Transverse colon (tissue), 4 donors: ENCODE results near the gene ANKRD18A. TPM values are rescaled to one million over a fixed set of nuclear protein-coding genes. Genes with fewer than 3 reads are reported as not detected.

Experiments
- DNase-seq: peaks from one replicate; pipeline ENCODE4 v3.0.0-alpha.2; 2019
- H3K27ac ChIP-seq, 4 donors: fragments of 200-600 bp; sonication (generic); 2 replicates each; pipeline ENCODE4 v1.5.1; 2016 to 2018; ENCODE audit warnings: inconsistent platforms in 4 of 4
- H3K27me3 ChIP-seq: fragments of 200-600 bp; sonication (generic); 2 replicates; pipeline ENCODE4 v1.5.1; 2017; ENCODE audit warnings: inconsistent platforms
- H3K36me3 ChIP-seq, 4 donors: fragments of 200-600 bp; sonication (generic); 2 replicates each; pipeline ENCODE4 v1.5.1; 2017 to 2019; ENCODE audit warnings: inconsistent platforms in 4 of 4
- H3K4me1 ChIP-seq, 4 donors: fragments of 200-600 bp; sonication (generic); 2 replicates each; pipeline ENCODE4 v1.5.1; 2017 to 2020; ENCODE audit warnings: inconsistent platforms in 4 of 4
- H3K4me3 ChIP-seq, 4 donors: fragments of 200-600 bp; sonication (generic); 1 replicate in 1 of 4; 2 replicates in 3 of 4; pipeline versions ENCODE4 v1.5.1 to v1.6.1; 2017 to 2019; ENCODE audit warnings: inconsistent platforms in 4 of 4
- H3K9me3 ChIP-seq, 2 donors: fragments of 200-600 bp; sonication (generic); 2 replicates each; pipeline ENCODE4 v1.5.1; 2017 to 2019; ENCODE audit warnings: inconsistent platforms in 2 of 2
- CTCF ChIP-seq, 5 experiments: fragments of 200-600 bp in 3 of 5; fragments of 450-650 bp in 2 of 5; sonication (generic) in 3 of 5; IDR thresholded peaks; 1 replicate in 2 of 5; 2 replicates in 3 of 5; pipeline ENCODE4 v1.5.1; 2016 to 2017; ENCODE audit warnings: antibody characterized with exemption in 5 of 5, inconsistent platforms in 3 of 5, mild to moderate bottlenecking in 2 of 5, moderate library complexity in 1 of 5
- EP300 ChIP-seq: sonication (generic); formaldehyde crosslinking; IDR thresholded peaks from one replicate; pipeline ENCODE4 v1.6.1; 2017; ENCODE audit warnings: antibody characterized with exemption, low read depth
- POLR2A ChIP-seq: fragments of 450-650 bp; IDR thresholded peaks from one replicate; pipeline ENCODE4 v1.6.1; 2016; ENCODE audit warnings: antibody characterized with exemption, mild to moderate bottlenecking, moderate library complexity
- POLR2AphosphoS5 ChIP-seq, 3 donors: sonication (generic); formaldehyde crosslinking; IDR thresholded peaks; one replicate each; pipeline ENCODE4 v1.6.1; 2016; ENCODE audit warnings: antibody characterized with exemption in 3 of 3
- WGBS, 2 donors: methylation state at CpG; one replicate each; pipeline ENCODE4 v1.1.5; 2018; ENCODE audit warnings: low coverage in 1 of 2; 5-methylcytosine and 5-hydroxymethylcytosine counted together
- in situ Hi-C, 4 donors: fragments of 200-750 bp; cut with MboI; loops; one replicate each; pipeline versions ENCODE4 v1.15.0 to v1.15.1; 2017; ENCODE audit warnings: low sequenced_read_pairs in 3 of 4, low pct_ligation_motif_present in 1 of 4, low pct_unique_long_range_greater_than_20kb in 1 of 4
- intact Hi-C: fragments of 100-400 bp; cut with DNase I; formaldehyde crosslinking; loops from one replicate; pipeline ENCODE4 v1.15.1; 2023; ENCODE audit warnings: low total_unique reads
- total RNA-seq, 4 donors: library from RNA; depleted of rRNA; stranded (reverse); fragments of >200 nt; gene quantifications; one replicate each; pipeline ENCODE4 v1.1.0, GENCODE V29; 2016

ANKRD18A gene
- total RNA-seq, result 10 to 100 TPM in 3 of 4 donors, 1 to 10 TPM in 1; 5.6 to 15.4 (median 12.5) TPM

GRCh38 chr9:38620483-38621433 lies at the start of gene ANKRD18A:
ANKRD18A (minus strand) TSS chr9:38620596; CDS start chr9:38620285, 311 bp downstream.
- Histone ChIP-seq H3K27ac (peak within 1 kb of the TSS; percentile 63 to 84 (median 82)), H3K27me3 (peaks cover 76% of the 10 kb centered on the region), H3K9me3 (peaks cover 0 to 14% of the 10 kb centered on the region in 2 donors), H3K4me3 (peak within 1 kb of the TSS; percentile 31 to 54 (median 48)), H3K36me3 (no peaks in the 10 kb centered on the region), H3K4me1 (peaks cover 3 to 33% (median 19%) of the 10 kb centered on the region in 4 donors)
- peak; percentile 90 for DNase-seq
- in situ Hi-C loops, result no loop called here
- intact Hi-C loops, result no loop called here
- TF ChIP-seq CTCF (IDR thresholded peaks at IDR 0.05) (peak; percentile 53 to 81 (median 61)), POLR2A (peak; percentile 53), EP300 (no peak), POLR2AphosphoS5 (IDR thresholded peaks at IDR 0.05) (peak; percentile 4 to 42 (median 16))
- 8% methylated on average over 59 of the region's 76 CpGs; no CpG with 5 or more reads in 1 of the 2 donors for WGBS, 2 donors

- Histone ChIP-seq H3K9me3 (no peaks in the 10 kb centered on the region), H3K4me1 (peaks cover 3 to 10% (median 8%) of the 10 kb centered on the region in 4 donors), H3K4me3 (no peak overlapping the region), H3K36me3 (no peaks in the 10 kb centered on the region), H3K27ac (no peak overlapping the region), H3K27me3 (no peaks in the 10 kb centered on the region)
- no peak for TF ChIP-seq CTCF (IDR thresholded peaks at IDR 0.05)
- TF ChIP-seq EP300, result no peak
- TF ChIP-seq POLR2A, result no peak
- no peak for TF ChIP-seq POLR2AphosphoS5 (IDR thresholded peaks at IDR 0.05)
- no peak for DNase-seq
- in situ Hi-C loops (no loop called here), intact Hi-C loops (no loop called here)
- 86 to 95% methylated on average over 4 to 10 of the region's 10 CpGs for WGBS, 2 donors
Measured at GRCh38 chr9:38668791-38669466, 48.5 kb upstream of the ANKRD18A start.

DNA sequence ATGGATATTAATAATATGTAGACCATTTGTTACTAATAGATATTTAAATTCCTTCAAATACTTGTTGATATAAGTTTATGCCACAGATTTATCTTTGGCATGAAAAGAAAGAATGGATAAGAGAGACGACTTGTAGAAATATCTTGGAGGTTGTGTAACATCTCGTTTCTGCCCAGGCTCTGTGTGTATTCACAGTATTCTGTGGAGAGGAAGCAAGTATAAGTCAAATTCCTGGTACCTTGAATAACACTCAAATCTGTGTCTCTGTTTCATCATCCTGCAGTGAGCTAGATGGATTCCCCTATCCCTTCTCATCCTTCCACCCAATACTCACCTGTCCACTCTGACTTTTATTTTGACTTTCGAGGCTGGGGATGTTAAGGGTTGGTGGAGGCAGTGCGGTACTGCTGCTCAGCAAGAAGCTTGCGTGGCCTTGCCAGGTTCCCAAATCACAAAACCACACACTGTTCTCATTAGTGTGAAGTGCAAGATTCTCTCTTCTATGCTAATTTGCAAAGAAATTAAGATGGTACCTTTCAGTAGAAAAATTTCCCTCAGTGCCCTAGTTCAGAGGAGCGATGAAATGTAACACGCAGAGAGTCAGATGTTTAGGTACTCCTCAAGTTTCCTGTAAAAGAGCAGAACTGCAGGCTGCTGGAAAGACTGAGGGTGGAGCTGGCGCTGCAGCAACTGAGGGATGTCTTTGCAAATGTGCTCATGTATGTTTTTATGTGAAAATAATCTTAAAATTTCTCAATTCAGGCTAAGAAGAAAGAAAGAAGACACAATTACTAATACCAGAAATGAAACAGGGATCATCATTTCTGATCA lies 42.6 kb upstream of the ANKRD18A start:
- no peaks in the 10 kb centered on the region for H3K9me3 ChIP-seq
- no peaks in the 10 kb centered on the region for H3K27me3 ChIP-seq
- 64 to 69% methylated on average over 5 to 8 of the region's 8 CpGs for WGBS, 2 donors
- H3K4me1 ChIP-seq, result no peaks in the 10 kb centered on the region
- no peak for DNase-seq
- in situ Hi-C loops (no loop called here), intact Hi-C loops (no loop called here)
- H3K36me3 ChIP-seq, result no peaks in the 10 kb centered on the region
- TF ChIP-seq POLR2A (no peak), POLR2AphosphoS5 (IDR thresholded peaks at IDR 0.05) (no peak), EP300 (no peak), CTCF (IDR thresholded peaks at IDR 0.05) (no peak)
- no peak overlapping the region for H3K27ac ChIP-seq
- H3K4me3 ChIP-seq, result no peak overlapping the region
